CD14-positive monocyte (primary cell): Measurements from ENCODE around the gene MLC1. TPM values are rescaled to one million over a fixed set of nuclear protein-coding genes. Genes with fewer than 3 reads are reported as not detected.

ENCODE experiments used
- DNase-seq, 3 donors: peaks; one replicate each; pipeline ENCODE4 v3.0.0-alpha.2; 2011 to 2022
- H2AFZ ChIP-seq: 2 replicates; pipeline ENCODE4 v1.6.0; 2012; ENCODE audit warnings: mild to moderate bottlenecking, low read depth, low read length, inconsistent platforms; ENCODE audit not compliant: insufficient read depth, poor library complexity, severe bottlenecking
- H3K27ac ChIP-seq, 2 donors: 1 replicate in 1 of 2; 2 replicates in 1 of 2; pipeline ENCODE4 v1.5.1; 2012 to 2013; ENCODE audit warnings: low read length in 2 of 2, control low read depth in 1 of 2, inconsistent platforms in 1 of 2, low read depth in 1 of 2, mild to moderate bottlenecking in 1 of 2
- H3K27me3 ChIP-seq, 2 donors: one replicate each; pipeline versions ENCODE4 v1.6.0 to v1.6.1; 2011 to 2013; ENCODE audit warnings: low read length in 2 of 2; ENCODE audit not compliant: control insufficient read depth in 2 of 2, insufficient read depth in 2 of 2
- H3K36me3 ChIP-seq, 2 donors: replicated peaks in 1 of 2; 1 replicate in 1 of 2; 2 replicates in 1 of 2; pipeline versions ENCODE4 v1.5.1 to v1.6.1; 2012 to 2013; ENCODE audit warnings: low read length in 2 of 2, control low read depth in 1 of 2, inconsistent platforms in 1 of 2, mild to moderate bottlenecking in 1 of 2; ENCODE audit not compliant: insufficient read depth in 2 of 2, control insufficient read depth in 1 of 2
- H3K4me1 ChIP-seq, 2 donors: 1 replicate in 1 of 2; 2 replicates in 1 of 2; pipeline versions ENCODE4 v1.5.1 to v1.6.1; 2012 to 2013; ENCODE audit warnings: low read length in 2 of 2, control low read depth in 1 of 2, inconsistent platforms in 1 of 2, mild to moderate bottlenecking in 1 of 2, moderate library complexity in 1 of 2; ENCODE audit not compliant: insufficient read depth in 2 of 2, control insufficient read depth in 1 of 2
- H3K4me2 ChIP-seq: replicated peaks from 2 replicates; pipeline ENCODE3; 2012; ENCODE audit warnings: low read length, moderate library complexity, mild to moderate bottlenecking; ENCODE audit not compliant: poor library complexity, severe bottlenecking; ENCODE audit errors: extremely low read depth
- H3K4me3 ChIP-seq, 3 experiments: fragments of 200-600 bp in 1 of 3; sonication (generic) in 1 of 3; replicated peaks in 1 of 3; 1 replicate in 2 of 3; 2 replicates in 1 of 3; pipeline ENCODE4 v1.5.1; 2011 to 2013; ENCODE audit warnings: low read length in 3 of 3, mild to moderate bottlenecking in 3 of 3, control low read depth in 2 of 3, low read depth in 2 of 3, inconsistent platforms in 1 of 3, moderate library complexity in 1 of 3
- H3K79me2 ChIP-seq: 2 replicates; pipeline ENCODE4 v1.6.0; 2012; ENCODE audit warnings: mild to moderate bottlenecking, control low read depth, inconsistent platforms, low read length, moderate library complexity; ENCODE audit not compliant: insufficient read depth
- H3K9ac ChIP-seq: 2 replicates; pipeline ENCODE4 v1.6.0; 2017; ENCODE audit warnings: low read length, mild to moderate bottlenecking; ENCODE audit not compliant: insufficient read depth, poor library complexity, severe bottlenecking
- H3K9me3 ChIP-seq, 2 donors: replicated peaks in 1 of 2; 1 replicate in 1 of 2; 2 replicates in 1 of 2; pipeline versions ENCODE4 v1.5.1 to v1.6.1; 2012 to 2013; ENCODE audit warnings: low read length in 2 of 2, control low read depth in 1 of 2; ENCODE audit not compliant: control insufficient read depth in 1 of 2, insufficient read depth in 1 of 2
- H4K20me1 ChIP-seq: 2 replicates; pipeline ENCODE4 v1.6.0; 2012; ENCODE audit warnings: mild to moderate bottlenecking, low read length, control low read depth, moderate library complexity; ENCODE audit not compliant: insufficient read depth
- H3K27ac Mint-ChIP-seq, 7 donors: one replicate each; pipeline ENCODE4 v1.8.0; 2020; ENCODE audit warnings: mild to moderate bottlenecking in 7 of 7, mixed read lengths in 7 of 7, moderate library complexity in 6 of 7, inconsistent platforms in 2 of 7
- H3K27me3 Mint-ChIP-seq, 3 donors: one replicate each; pipeline ENCODE4 v1.8.0; 2021 to 2022; ENCODE audit warnings: low read depth in 3 of 3, mild to moderate bottlenecking in 3 of 3, mixed read lengths in 3 of 3, moderate library complexity in 3 of 3, inconsistent platforms in 1 of 3
- H3K36me3 Mint-ChIP-seq, 2 donors: one replicate each; pipeline ENCODE4 v1.8.0; 2020; ENCODE audit warnings: mixed read lengths in 2 of 2, inconsistent platforms in 1 of 2, mild to moderate bottlenecking in 1 of 2
- H3K4me1 Mint-ChIP-seq: one replicate; pipeline ENCODE4 v1.8.0; 2020; ENCODE audit warnings: mild to moderate bottlenecking, mixed read lengths
- H3K4me3 Mint-ChIP-seq, 2 donors: one replicate each; pipeline ENCODE4 v1.8.0; 2020; ENCODE audit warnings: mild to moderate bottlenecking in 2 of 2, mixed read lengths in 2 of 2, moderate library complexity in 1 of 2
- H3K9me3 Mint-ChIP-seq, 7 donors: one replicate each; pipeline ENCODE4 v1.8.0; 2020 to 2022; ENCODE audit warnings: mixed read lengths in 7 of 7, mild to moderate bottlenecking in 6 of 7, moderate library complexity in 6 of 7, inconsistent platforms in 2 of 7
- CTCF ChIP-seq: fragments of 200-600 bp; IDR thresholded peaks from one replicate; pipeline ENCODE4 v1.8.0; 2022; ENCODE audit warnings: antibody characterized with exemption, mild to moderate bottlenecking
- WGBS: methylation state at CpG from one replicate; pipeline ENCODE4 v1.1.5; 2013; ENCODE audit warnings: missing lambda C conversion rate; ENCODE audit not compliant: insufficient coverage; 5-methylcytosine and 5-hydroxymethylcytosine counted together
- intact Hi-C, 2 donors: fragments of 100-400 bp; cut with micrococcal nuclease; formaldehyde crosslinking; loops; one replicate each; pipeline versions ENCODE4 v1.15.0 to v1.15.1; 2023
- polyA plus RNA-seq, 3 donors: library from polyadenylated mRNA; depleted of rRNA in 1 of 3; unstranded in 2 of 3; stranded (reverse) in 1 of 3; fragments of 300-500 nt in 2 of 3; fragments of >200 nt in 1 of 3; fragmentation: Illumina TruSeq in 2 of 3; gene quantifications; 1 replicate in 2 of 3; 2 replicates in 1 of 3; pipeline ENCODE4 v1.2.3, GENCODE V29; 2012 to 2021

MLC1 gene
- polyA plus RNA-seq, 3 donors = 1.6 to 3.6 (median 1.8) TPM

GRCh38 chr22:50045211-50046018 lies 39.8 kb downstream of the MLC1 start:
- WGBS = 89% methylated on average over 34 of the region's 35 CpGs
- Mint-ChIP-seq H3K4me3 (no peak overlapping the region), H3K36me3 (no peaks in the 10 kb centered on the region), H3K4me1 (peaks cover 7% of the 10 kb centered on the region), H3K27ac (no peak overlapping the region), H3K27me3 (peaks cover 23 to 26% (median 25%) of the 10 kb centered on the region in 3 donors), H3K9me3 (peaks cover 0 to 6% (median 1%) of the 10 kb centered on the region in 7 donors)
- H3K4me3 ChIP-seq = no peak overlapping the region
- peaks cover 0 to 5% of the 10 kb centered on the region in 2 donors for H3K27me3 ChIP-seq
- H3K4me1 ChIP-seq = peaks cover 0 to 6% of the 10 kb centered on the region in 2 donors
- no peak overlapping the region for H3K9ac ChIP-seq
- no peak overlapping the region for H3K4me2 ChIP-seq
- no peak for TF ChIP-seq CTCF
- DNase-seq = no peak
- H3K36me3 ChIP-seq = no peaks in the 10 kb centered on the region
- no peaks in the 10 kb centered on the region for H4K20me1 ChIP-seq
- intact Hi-C loops = no loop called here
- H2AFZ ChIP-seq = peak overlapping the region; percentile 21
- H3K79me2 ChIP-seq = no peaks in the 10 kb centered on the region
- no peaks in the 10 kb centered on the region for H3K9me3 ChIP-seq
- H3K27ac ChIP-seq = no peak overlapping the region

- intact Hi-C loops = no loop called here
- Mint-ChIP-seq H3K4me1 (peaks cover 7% of the 10 kb centered on the region), H3K4me3 (peak overlapping the region in 1 of 2 donors; percentile 60), H3K27ac (no peak overlapping the region), H3K36me3 (no peaks in the 10 kb centered on the region), H3K27me3 (peaks cover 23 to 26% (median 23%) of the 10 kb centered on the region in 3 donors), H3K9me3 (peaks cover 0 to 10% (median 5%) of the 10 kb centered on the region in 7 donors)
- H3K4me1 ChIP-seq = peaks cover 0 to 6% of the 10 kb centered on the region in 2 donors
- no peak overlapping the region for H3K4me3 ChIP-seq
- no peak for TF ChIP-seq CTCF
- no peak overlapping the region for H3K9ac ChIP-seq
- WGBS = 5% methylated on average over 19 of the region's 30 CpGs
- no peak overlapping the region for H3K4me2 ChIP-seq
- no peak overlapping the region for H3K27ac ChIP-seq
- no peak for DNase-seq
- peaks cover 0 to 5% of the 10 kb centered on the region in 2 donors for H3K27me3 ChIP-seq
- H3K79me2 ChIP-seq = no peaks in the 10 kb centered on the region
- no peaks in the 10 kb centered on the region for H3K36me3 ChIP-seq
- no peaks in the 10 kb centered on the region for H4K20me1 ChIP-seq
- peak overlapping the region; percentile 21 for H2AFZ ChIP-seq
- H3K9me3 ChIP-seq = peaks cover under 1 to 5% of the 10 kb centered on the region in 2 donors
Measured at GRCh38 chr22:50044485-50045118, 40.6 kb downstream of the MLC1 start.
